ELF-1 (cell line): ENCODE measurements around the gene DNAJA1.

Experiments used
- DNase-seq: peaks from one replicate; pipeline ENCODE4 v3.0.0-alpha.2; 2016; ENCODE audit warnings: low read depth, low spot score

DNAJA1 gene

GRCh38 chr9:33025572-33026342 lies 684 bp downstream of the DNAJA1 start:
- peak; percentile 78 for DNase-seq

GRCh38 chr9:33029231-33029786 lies 4.2 kb downstream of the DNAJA1 start:
- no peak for DNase-seq

GRCh38 chr9:33030285-33030684 lies 5.2 kb downstream of the DNAJA1 start:
- DNase-seq, result no peak

- no peak for DNase-seq
Observed at GRCh38 chr9:33032292-33032691, 7.2 kb downstream of the DNAJA1 start.

- DNase-seq, result no peak
Observed at GRCh38 chr9:33032865-33033264, 7.8 kb downstream of the DNAJA1 start.

GRCh38 chr9:33040792-33041431 lies 15.8 kb downstream of the DNAJA1 start:
- no peak for DNase-seq

GRCh38 chr9:33041432-33042188 lies 16.5 kb downstream of the DNAJA1 start:
- no peak for DNase-seq

- no peak for DNase-seq
Observed at GRCh38 chr9:33042473-33042872, 17.4 kb downstream of the DNAJA1 start.

- no peak for DNase-seq
Observed at GRCh38 chr9:33043671-33044070, 18.6 kb downstream of the DNAJA1 start.

- peak; percentile 92 for DNase-seq
Observed at GRCh38 chr9:33044162-33044673, 19.1 kb downstream of the DNAJA1 start.

- peak; percentile 57 for DNase-seq
Observed at GRCh38 chr9:33044677-33045282, 19.7 kb downstream of the DNAJA1 start.

- no peak for DNase-seq
Observed at GRCh38 chr9:33046061-33046460, 21.0 kb downstream of the DNAJA1 start.

- DNase-seq, result no peak
Observed at GRCh38 chr9:33048054-33048465, 23.0 kb downstream of the DNAJA1 start.

GRCh38 chr9:33049680-33050361 lies 24.7 kb downstream of the DNAJA1 start:
- DNase-seq, result no peak

GRCh38 chr9:33051144-33051543 lies 26.1 kb downstream of the DNAJA1 start:
- DNase-seq, result no peak

- no peak for DNase-seq
Observed at GRCh38 chr9:33065157-33066076, 40.3 kb downstream of the DNAJA1 start.

GRCh38 chr9:33068991-33069390 lies 43.9 kb downstream of the DNAJA1 start:
- no peak for DNase-seq

- DNase-seq, result peak; percentile 100
Observed at GRCh38 chr9:33076046-33077004, 51.3 kb downstream of the DNAJA1 start, which contains the start of gene SMU1. Gene SMU1 (minus strand): TSS chr9:33076674. CDS start chr9:33076608, 66 bp downstream.

- no peak for DNase-seq
Observed at GRCh38 chr9:33080534-33080933, 55.5 kb downstream of the DNAJA1 start.
